HG03025 (cell line): ENCODE data around the gene TMEM182.

Source experiments
- ATAC-seq: cut with Tn5 transposase; IDR thresholded peaks from one replicate; pipeline ENCODE4 v1.9.1; 2021; ENCODE audit warnings: mild to moderate bottlenecking, moderate library complexity; ENCODE audit not compliant: unreplicated experiment, low FRiP score

TMEM182 gene

GRCh38 chr2:102848366-102848839 is 86.6 kb downstream of the TMEM182 start:
- no peak for ATAC-seq

- no peak for ATAC-seq
These were observed 89.1 kb downstream of the TMEM182 start for GRCh38 chr2:102850888-102851287.

GRCh38 chr2:102852867-102853266 is 91.0 kb downstream of the TMEM182 start:
- ATAC-seq: no peak
